NCI-H2107 (cell line): Measurements from ENCODE around the gene SCN11A.

ENCODE experiments used
- DNase-seq: peaks from one replicate; lab custom pipeline; 2025; lab: John Stamatoyannopoulos, UW

SCN11A gene

DNA sequence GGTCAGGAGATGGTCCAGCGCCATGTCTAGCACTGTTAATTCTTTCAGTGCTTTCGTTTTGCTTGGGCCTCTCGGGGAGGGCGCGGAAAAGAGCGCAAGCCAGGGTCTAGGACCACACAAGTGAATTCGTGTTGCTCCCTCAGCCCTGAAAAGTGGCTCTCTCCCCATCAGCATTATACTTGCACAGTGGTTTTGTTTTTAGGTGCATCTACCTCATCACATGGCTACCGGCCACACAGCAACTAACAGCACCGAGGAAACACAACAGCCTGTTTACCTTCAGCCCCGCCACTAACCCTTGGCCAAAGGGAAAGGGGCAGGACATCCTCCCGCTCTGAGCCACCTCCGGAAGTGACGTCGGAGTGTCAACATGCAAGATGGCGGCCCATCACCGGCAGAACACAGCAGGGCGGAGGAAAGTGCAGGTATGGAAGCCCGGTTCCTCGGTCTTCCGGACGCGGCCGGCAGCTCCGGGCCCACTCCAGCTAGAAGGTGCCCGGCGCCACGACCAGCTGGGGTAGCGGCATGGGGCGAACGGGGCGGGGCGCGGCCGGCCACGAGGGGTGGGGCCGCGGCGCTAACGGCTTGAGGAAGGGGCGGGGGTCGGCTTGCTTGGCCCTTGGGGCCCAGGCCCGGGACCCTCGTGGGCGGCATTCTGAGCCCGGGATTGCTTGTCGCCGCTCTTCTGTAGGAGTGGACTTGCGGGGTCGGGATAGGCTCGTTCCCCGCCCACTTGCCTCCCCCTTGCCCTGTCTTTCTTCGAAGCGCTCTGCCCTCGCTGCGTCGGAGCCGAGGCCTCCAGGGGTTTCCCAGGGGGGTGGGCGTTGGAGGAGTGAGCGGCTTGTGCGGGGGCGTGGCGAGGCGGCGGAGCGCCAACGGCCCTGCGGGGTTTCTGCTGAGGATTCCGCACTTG lies at the start of gene SCN11A, which contains the start of gene WDR48:
Gene SCN11A, minus strand, starts transcription at position 296 of the 913 bp plus-strand sequence. CDS start 101,582 bp downstream, outside the sequence.
Gene WDR48, plus strand, starts transcription at position 368 of the 913 bp plus-strand sequence. Its CDS starts 10 bp downstream, at position 378.
- peak; percentile 39 for DNase-seq

DNA sequence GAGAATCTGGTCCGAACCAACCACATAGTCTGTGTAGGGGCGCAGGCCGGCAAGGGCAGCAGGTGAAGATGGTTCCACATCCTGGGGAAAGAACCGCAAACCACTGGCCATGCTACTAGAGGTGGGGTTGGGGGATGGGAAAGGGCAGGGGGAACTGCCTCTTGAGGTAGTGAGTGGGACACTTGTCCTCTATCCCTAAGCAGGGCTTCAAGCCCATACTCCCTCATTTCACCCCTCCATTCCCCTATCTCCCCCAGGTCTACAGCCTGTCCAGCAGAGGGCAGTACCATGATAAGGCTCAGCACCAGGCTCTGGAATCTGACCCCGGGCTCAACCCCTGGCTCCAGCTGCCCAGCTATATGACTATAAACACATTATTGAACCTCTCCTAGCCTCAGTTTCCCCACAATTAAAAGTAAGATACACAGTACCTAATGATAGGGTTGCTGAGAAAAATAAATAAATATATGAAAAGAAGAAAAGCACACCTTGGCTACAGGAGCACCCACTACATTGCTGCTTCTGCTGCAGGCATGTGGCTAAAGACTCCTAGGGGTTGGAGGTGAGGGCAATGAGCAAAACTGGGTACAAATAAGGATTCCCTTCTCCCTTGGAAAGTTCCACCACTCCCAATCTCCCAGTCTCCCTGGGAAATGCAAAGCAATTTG lies 49.4 kb upstream of the SCN11A start:
- DNase-seq: no peak

DNA sequence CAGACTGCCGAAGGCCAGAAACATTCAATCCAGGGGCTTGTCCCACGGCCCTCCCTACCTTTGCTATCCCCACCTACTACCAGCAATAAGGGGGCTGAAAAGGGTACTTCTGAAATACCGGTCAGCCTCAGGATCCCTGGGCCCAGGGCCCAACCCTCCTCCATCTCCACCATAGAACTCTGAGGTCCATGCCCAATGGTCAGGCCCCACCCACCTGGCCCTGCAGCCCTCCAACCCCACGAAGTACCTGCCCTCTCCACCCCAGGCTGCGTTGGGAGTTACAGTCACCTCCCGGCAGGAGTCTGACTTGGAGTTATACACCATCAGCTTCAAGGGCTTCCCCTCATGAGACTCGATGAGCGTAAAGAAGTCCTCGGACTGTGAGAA lies 48.7 kb upstream of the SCN11A start:
- no peak for DNase-seq

DNA sequence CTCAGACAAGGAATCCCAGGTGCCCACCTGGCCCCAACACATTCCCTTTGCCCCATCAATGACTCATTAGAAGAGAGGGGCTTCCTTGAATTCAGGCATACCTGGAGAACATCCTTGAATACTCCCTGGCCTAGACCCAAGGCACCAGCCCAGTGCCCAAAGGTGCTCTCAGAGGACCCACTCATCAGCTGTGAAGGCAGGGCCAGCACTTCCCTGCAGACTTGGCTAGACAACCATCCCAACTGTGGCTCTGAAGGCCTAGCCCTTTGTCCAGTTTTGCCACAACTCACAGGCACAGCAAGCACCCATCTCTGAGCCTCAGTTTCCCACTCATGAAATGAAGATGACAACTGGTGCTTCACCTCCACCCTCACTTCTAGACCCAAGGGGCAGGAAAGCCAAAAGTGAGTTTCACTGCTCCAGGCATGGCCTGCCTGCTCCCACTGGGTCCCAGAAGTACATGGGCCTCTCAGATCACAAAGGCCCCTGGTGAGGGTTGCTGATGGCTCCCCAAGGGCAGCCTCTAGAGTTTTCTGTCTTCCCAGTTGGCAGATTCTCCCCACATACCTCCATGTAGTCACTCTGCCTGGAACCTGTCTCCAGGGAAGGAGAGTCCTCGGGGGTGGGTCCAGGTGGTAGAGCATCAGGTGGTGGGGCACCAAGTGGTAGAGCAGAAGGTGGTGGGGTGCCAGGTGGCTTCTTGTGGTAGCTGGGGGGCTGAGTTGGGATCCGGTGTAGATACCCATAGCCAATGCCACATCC lies 48.2 kb upstream of the SCN11A start:
- DNase-seq: no peak

DNA sequence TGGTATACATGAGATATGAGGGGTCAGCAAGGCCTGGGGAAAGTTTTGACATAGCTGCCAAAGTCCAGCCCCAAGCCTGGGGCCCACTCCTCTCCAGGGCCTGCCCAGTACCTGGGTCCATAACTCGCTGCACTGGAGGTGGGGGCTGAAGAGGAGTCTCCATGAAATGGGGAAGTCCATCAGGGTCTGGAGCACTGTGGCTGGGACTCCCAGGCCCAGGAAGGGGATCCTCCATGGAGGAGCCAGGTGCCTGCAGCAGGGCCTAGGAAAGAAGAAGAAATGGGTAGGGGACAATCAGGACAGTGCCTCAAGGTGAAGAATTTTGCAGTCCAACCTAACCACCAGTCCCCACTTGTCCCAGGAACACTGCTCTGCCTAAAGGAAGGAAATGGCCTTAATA lies 47.5 kb upstream of the SCN11A start:
- no peak for DNase-seq

DNA sequence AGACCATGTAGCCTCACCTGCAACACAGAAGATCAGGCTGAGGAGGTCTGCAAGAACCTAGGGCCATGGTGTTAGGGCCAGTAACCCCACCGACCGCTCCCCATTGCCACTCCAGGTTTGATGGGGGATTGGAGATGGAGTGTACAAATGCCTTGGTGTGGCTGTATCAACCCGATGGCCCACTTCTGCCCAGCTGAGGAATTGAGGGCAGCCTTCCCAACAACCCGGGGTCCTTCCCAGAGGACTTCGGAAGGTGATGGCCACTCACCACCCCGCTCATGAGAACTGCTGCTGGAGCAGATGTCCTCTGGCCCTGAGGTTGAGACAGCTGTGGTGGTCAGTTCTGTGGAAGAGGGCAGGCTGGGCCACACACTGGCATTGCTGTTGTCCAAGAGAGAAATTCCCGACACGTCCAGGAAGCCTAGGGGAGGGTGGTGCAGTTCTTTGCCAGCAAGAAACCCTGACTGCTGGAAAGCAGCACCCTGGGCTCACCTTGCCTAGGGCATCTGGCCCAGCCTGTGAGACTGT lies 46.8 kb upstream of the SCN11A start:
- DNase-seq: no peak

DNA sequence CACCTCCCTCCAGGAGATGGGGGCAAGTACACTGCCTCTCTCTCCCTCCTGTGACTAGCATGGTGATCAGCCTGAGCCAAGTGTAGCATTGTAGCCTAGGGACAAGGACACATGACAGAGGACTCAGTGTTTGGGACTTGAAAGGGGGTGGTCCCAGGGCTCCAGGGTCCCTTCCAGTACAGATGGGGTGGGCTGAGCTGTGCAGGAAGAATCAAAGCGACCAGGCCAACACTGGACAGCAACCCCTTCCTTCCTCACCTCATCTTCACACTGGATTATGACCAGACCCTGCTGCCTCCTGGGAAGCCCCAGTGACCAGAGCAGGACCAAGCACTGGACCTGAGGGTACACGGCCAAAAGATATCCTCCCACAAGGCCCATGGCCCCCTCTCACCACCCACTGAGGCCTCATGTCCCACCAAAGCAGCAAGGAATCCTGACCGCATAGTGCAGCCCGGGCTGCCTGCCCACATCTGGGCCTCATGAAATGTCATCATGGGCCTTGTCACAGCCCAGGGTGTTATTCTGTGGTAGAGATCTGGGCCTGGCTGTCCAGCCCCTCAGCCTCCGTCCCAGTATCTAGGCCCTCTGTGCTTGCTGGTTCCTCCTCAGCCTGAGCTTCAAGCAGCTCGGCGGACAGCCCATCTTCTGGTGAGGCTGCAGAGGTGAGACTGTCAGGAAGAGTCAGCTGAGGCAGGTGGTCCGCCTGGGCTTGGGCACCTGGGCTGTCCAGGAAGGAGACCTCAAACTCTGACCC lies 46.1 kb upstream of the SCN11A start:
- no peak for DNase-seq

DNA sequence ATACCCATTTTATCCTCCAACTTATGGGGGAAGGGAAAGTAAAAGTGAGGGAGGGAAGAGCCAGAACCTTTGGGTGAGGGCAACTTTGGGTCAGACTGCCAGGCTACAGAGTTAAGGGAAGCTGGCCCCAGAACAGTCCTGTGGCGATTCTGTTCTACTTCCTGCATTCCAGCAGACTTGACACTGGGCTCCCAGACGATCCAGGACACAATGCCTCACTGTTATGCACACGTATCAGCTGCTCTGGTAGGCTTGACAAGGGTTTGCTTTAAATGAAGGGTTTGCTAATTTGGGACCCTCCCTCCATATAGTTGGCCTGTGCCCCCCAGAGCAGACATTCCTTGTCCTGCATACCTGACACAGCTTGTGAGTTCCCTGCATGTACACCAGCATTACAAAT lies 45.0 kb upstream of the SCN11A start:
- no peak for DNase-seq

DNA sequence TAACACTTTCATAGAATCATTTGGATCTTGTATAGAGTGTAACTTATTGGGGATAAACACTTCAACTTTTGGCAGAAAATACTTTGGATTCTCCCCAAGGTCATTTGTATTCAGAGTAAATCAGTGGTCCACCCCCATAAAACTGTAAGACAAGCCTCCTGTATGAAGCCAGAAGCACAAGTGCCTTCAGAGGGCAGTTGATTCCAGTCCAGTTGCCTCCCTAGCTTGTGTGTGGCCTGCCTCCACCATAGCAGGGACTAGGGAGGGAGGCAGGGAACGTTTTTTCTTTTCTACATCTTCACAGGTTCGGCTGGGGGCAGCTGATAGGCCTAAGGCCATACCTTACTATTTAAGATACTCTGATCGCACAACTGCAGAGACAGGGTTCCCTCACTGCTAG lies 44.0 kb upstream of the SCN11A start:
- DNase-seq: no peak

DNA sequence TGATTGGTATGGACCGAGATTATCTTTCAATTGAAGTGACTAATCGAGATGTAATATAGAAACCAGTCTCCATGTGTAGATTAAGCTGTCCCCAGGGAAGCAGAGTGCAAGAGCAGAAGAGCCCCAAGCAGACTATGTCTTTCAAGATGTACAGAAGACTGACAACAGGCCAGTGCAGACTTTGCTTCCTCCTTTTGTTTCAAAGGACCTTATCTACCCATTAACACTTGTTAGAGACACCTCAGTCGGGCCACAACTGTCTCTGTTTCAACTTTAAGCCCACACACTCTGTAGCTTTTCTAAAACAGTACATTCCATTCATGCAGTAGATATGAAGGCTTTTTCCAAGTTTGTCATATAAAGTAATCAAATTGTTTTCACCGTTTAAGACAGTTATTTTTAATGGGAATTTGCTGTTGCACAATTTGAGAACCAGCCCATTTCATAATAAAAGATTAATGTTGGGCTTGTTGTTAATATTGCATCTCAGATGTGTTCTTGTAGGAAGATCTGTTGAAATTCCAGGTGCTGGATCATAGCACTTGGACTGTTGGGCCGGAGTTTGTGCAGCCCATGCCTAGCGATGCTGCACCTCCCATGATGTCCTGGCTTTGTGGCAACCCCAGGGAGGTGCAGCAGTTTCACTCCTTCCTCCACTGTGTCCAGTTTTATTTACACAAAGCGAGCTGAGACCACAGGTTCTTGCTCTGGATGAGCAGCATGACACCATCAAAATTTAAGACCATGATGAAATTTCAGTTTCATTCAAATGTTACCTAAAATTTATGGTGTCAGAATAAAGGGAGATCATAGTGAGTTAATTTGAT lies 43.3 kb upstream of the SCN11A start:
- DNase-seq: no peak

DNA sequence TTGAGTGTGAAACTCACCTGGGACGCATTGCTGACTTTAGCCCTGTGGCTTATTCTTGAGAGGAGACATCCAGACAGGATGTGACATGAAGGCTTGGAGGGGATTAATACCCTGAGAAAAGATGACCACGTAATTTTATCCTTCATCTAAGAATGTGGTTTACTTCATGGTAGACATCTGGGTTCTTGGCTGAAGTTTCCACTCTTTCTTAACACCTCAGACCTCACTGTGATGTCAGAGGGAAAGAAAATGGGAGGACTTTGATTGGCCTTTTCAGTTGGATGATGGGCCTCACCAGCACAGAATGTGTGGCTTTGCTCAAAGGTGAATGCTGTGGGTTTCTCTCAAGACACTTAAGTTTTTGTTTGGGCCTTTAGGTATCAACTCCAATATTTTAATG lies 39.2 kb upstream of the SCN11A start:
- DNase-seq: no peak

DNA sequence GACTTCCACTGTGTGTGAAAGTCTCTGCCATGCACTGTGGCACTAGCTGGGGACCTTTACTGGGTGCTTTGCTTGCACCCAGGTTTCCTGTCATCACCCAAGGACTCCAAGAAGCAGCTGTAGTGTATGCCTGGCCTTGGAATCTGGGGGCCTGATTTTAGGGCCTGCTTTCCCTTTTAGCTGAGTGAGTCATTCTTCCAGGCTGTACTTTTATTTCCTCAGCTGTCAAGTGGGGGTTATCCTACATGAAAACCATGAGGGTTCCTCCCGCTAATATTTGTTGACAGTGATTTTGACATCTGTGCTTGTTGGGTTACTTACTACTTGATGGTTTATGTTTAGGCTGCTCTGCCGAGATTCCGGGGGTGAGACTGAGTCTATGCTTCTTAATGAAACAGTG lies 37.1 kb upstream of the SCN11A start:
- no peak for DNase-seq

DNA sequence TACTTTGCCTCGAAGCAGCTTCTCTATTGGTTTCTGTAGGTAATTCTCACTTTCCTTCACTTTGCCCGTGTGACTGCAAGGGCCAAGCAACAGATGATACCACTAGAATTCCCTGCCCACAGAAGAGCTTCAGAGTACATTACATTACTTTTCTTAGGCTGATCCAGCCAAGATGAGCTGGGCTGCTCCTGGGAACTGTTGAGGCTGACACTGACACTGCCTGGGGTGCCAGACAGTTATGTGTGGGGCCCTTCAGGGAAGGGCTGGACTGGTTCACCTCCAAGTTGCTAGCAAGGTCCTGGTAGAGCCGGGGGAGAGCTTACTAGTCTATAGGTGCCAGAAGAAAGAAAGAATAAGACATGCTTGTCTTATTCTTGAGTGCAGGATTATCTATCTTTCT lies 36.7 kb upstream of the SCN11A start:
- no peak for DNase-seq

DNA sequence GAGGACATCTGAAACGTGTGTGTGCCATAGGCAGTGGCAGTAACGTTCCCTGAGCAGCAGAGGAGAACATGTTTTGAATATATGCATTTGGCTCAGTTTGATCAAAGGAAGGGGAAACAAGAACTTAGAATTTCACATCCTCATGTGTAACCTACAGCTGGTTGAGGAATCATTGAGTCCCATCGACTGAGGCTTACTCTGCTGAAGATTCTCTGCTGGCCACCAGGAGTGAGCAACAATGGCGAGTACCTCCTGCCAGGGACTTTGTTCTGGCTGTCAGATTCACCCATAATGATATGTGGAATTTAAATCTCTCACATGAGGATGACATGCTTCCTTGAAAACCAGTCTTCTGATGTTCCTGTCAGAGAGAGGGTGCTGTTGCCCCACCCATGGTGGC lies 34.4 kb upstream of the SCN11A start:
- DNase-seq: no peak

DNA sequence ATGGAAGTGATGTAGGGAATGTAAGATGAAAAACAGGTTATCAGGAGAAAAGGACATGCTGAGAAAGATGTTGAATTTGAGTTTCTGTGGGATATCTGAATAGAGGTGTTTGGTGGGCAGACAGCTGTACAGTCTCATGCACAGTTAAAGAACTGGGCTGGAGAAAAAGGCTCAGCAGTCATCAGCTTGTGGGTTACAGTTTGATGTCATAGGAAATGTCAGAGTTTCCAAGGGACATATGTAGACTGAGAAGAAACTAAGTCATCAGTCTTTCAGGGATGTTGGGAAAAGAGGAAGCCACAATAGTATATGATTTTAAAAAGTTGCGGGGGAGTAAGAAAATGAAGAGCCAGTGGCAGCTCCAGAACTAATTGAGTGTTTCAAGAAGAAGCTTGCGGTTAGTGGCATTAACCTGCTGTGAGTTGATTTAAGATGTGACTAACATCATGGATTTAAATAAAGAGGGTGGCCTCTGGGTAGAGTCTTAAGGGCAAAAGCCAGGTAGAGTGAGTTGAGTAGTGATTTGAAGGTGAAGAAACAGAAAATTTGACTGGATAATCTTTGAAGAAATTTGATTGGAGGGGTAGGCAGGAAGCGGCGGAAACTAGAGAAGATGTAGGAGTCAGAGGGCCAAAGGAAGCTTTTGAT lies 31.0 kb upstream of the SCN11A start:
- DNase-seq: no peak

DNA sequence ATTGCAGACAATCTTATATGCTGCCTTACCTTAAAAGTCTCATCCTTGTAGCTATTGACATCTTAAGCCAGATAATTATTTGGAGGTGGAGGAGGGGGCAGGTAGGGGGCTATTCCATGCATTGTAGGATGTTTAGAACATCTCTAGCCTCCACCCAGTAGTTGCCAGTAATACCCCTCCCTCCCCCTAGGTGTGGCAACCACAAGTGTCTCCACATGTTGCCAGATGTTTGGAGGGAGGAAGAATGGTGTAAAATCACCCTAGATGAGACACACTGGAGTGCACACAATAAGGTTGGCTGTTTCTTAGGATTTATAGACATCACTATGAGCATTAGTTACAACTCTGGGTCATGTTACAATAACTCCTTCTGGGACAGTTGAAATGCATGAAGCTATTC lies 28.3 kb upstream of the SCN11A start:
- no peak for DNase-seq

DNA sequence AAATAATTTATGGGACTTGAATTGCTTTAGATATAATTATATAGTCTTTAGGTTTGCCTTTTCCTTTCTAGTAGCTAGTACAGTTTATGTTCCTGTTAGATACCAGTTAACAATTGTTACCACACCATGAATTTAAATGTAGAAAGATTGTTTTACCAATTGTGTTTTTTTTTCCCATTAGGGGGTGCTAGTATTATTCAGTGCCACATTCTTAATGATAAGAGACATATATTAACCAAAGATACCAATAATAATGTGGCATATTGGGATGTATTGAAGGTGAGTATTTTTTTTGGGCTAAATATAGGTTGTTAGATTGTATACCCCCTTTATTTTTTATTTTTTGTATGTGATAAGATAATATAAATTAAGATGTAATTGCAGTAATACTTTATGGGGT lies 27.8 kb upstream of the SCN11A start:
- no peak for DNase-seq

DNA sequence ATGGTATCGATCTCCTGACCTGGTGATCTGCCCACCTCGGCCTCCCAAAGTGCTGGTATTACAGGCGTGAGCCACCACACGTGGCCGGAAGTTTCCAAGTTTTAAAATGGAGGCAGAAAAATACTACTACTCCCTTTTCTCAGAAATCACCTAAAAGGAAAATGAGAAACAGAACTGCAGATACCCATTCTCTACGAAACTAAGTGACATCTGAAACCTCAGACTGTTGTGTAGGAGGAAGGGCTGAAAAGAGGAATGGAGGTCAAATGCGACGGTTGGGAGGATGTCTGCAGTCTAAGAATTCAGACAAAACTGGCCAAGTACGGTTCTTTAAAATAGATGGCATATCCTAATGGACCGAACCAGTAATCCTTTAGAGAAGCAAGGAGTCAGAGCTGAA lies 24.2 kb upstream of the SCN11A start:
- no peak for DNase-seq

DNA sequence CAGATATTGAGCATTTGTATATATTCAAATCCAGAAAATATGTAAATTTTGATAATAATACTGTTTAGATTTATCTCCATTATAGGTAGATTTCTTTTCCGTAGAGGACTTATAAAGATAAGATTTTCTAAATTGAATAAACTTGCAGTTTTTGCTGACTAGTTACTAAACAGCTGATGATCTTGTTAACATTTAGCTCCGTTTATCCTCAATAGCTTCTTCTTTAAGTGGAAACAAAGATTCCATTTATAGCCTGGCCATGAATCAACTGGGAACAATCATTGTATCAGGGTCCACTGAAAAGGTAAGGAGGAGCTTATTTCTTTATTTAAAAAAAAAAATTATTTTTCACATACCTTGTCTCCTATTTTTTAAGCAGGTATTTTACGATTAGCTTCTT lies 16.8 kb upstream of the SCN11A start:
- no peak for DNase-seq

DNA sequence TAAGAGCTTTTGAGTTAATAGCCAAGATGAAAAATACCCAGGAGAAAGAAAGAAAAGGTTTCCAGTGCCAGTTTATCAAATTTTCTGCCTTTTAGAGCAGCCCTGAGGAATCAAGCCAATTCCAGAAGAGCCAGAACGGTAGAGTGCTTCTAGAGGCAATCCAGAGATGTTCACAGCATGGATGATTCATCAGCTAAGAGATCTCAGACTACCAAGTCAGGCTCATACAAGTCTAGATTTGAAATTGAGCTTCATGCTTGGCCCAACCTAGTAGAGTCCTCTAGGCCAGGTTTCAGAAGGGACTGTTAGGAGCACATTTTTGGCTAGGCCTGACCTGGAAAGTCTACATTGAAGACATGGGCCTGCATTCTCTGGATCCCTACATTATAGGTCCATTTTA lies 15.5 kb upstream of the SCN11A start:
- no peak for DNase-seq
